Karpas-422 (cell line): Measurements from ENCODE around the gene FRAS1. TPM values are rescaled to one million over a fixed set of nuclear protein-coding genes. Genes with fewer than 3 reads are reported as not detected.
"Not testable (repeated sequence)": the region's sequence is repeated elsewhere in the genome, so short reads cannot be mapped to it uniquely, and the experiment has no call there.

Source experiments
- DNase-seq: peaks from one replicate; pipeline ENCODE4 v3.0.0-alpha.2; 2015
- H2AFZ ChIP-seq: fragments of 200-600 bp; sonication (generic); 2 replicates; pipeline ENCODE4 v1.6.1; 2014; ENCODE audit warnings: antibody characterized with exemption, low read length, mixed read lengths
- H3K27ac ChIP-seq: fragments of 200-600 bp; sonication (generic); 2 replicates; pipeline ENCODE4 v1.5.1; 2014; ENCODE audit warnings: mild to moderate bottlenecking, low read length, moderate library complexity
- H3K27me3 ChIP-seq: fragments of 200-600 bp; sonication (generic); 2 replicates; pipeline ENCODE4 v1.6.1; 2014; ENCODE audit warnings: low read length, mixed read lengths
- H3K36me3 ChIP-seq: fragments of 200-600 bp; sonication (generic); 2 replicates; pipeline ENCODE4 v1.6.1; 2014; ENCODE audit warnings: low read length, mixed read lengths; ENCODE audit not compliant: insufficient read depth
- H3K4me1 ChIP-seq: fragments of 200-600 bp; sonication (generic); 2 replicates; pipeline ENCODE4 v1.6.1; 2014; ENCODE audit warnings: mild to moderate bottlenecking, low read length, mixed read lengths
- H3K4me2 ChIP-seq: fragments of 200-600 bp; sonication (generic); 2 replicates; pipeline ENCODE4 v1.6.1; 2014; ENCODE audit warnings: low read length, low read depth, mild to moderate bottlenecking; ENCODE audit not compliant: poor library complexity, severe bottlenecking
- H3K4me3 ChIP-seq: fragments of 200-600 bp; sonication (generic); 2 replicates; pipeline ENCODE4 v1.5.1; 2014; ENCODE audit warnings: mild to moderate bottlenecking, antibody characterized with exemption, low read length, mixed read lengths
- H3K79me2 ChIP-seq: fragments of 200-600 bp; sonication (generic); 2 replicates; pipeline ENCODE4 v1.6.1; 2014; ENCODE audit warnings: mild to moderate bottlenecking, low read length, mixed read lengths
- H3K9ac ChIP-seq: fragments of 200-600 bp; sonication (generic); 2 replicates; pipeline ENCODE4 v1.6.0; 2014; ENCODE audit warnings: low read length
- H3K9me2 ChIP-seq: fragments of 200-600 bp; sonication (generic), shearing (Covaris generic); replicated peaks from 2 replicates; pipeline ENCODE4 v1.6.0; 2014; ENCODE audit warnings: mild to moderate bottlenecking, low read length, moderate library complexity; ENCODE audit not compliant: insufficient read depth
- H3K9me3 ChIP-seq: fragments of 300-700, 200-600 bp; sonication (generic); 2 replicates; pipeline ENCODE4 v1.6.1; 2014; ENCODE audit warnings: low read length, mixed read lengths
- H4K20me1 ChIP-seq: fragments of 200-600 bp; sonication (generic); 2 replicates; pipeline ENCODE4 v1.6.1; 2014; ENCODE audit warnings: mild to moderate bottlenecking, antibody characterized with exemption, low read length, low read depth; ENCODE audit not compliant: insufficient read depth
- total RNA-seq: library from RNA; depleted of rRNA; stranded (reverse); fragments of >200 nt; shearing (Covaris generic); gene quantifications from 2 replicates; pipeline ENCODE4 v1.2.3, GENCODE V29; 2014; ENCODE audit warnings: low replicate concordance

FRAS1 gene
- total RNA-seq, 1 experiment from 2014 or later = not detected

DNA sequence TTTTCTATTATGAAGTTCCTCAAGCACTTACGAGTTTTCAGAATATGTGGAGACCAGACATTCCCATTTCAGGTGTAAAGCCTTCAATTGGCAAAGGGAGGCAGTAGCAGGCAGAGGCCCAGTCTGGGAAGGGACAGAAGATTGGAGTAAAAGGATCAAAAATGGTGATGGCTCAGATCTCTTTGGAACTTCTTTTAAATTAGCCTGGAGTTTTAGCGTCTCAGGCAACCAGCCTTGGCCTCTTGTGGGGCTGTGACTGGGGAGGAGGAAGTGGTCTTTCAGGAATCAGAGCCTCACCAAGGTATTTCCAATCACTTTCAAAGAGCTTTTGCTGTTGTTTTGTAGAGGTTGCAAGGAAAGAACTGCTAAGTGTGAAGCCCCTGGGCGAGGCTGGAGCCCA lies 239.1 kb downstream of the FRAS1 start:
- Histone ChIP-seq H3K36me3 (no peaks in the 10 kb centered on the region), H3K4me1 (no peaks in the 10 kb centered on the region), H3K9me3 (no peaks in the 10 kb centered on the region), H3K27ac (no peak overlapping the region), H3K4me2 (no peak overlapping the region), H3K79me2 (no peaks in the 10 kb centered on the region), H2AFZ (no peak overlapping the region), H4K20me1 (no peaks in the 10 kb centered on the region), H3K4me3 (no peak overlapping the region), H3K9ac (no peak overlapping the region), H3K9me2 (no peaks in the 10 kb centered on the region), H3K27me3 (no peaks in the 10 kb centered on the region)
- DNase-seq = no peak

DNA sequence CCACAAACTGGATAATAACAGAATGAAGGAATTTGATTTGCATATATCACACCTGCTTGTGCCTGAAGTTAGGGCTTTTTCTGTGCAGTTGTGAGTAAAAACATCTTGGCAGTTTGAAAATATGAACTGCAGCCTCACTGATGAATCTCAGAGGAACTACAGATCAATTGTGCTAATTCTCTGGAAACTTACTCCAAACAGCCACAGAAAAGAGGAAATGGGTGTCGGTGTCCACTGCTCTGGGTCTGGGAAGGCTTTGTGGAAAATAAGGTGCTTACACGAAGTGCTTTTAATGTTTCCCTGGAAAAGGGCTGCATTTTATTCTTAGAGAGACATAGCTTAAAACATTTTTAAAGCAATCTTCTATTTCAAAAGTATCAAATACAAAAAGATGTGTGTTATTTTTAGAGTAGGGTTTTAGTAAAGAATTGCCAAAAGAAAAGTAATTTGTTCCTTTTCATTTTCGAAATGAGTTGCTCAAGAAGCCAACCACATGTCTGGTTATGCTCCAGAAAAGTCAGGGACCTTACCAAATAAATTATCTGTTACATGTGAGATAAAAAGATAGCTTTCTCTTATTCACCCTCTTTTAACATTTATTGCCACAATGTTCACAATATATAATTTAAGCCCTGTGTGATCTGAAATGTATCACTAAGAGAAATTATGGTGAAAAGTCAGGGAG lies 240.1 kb downstream of the FRAS1 start:
- DNase-seq = no peak
- no peak overlapping the region for H3K9ac ChIP-seq

DNA sequence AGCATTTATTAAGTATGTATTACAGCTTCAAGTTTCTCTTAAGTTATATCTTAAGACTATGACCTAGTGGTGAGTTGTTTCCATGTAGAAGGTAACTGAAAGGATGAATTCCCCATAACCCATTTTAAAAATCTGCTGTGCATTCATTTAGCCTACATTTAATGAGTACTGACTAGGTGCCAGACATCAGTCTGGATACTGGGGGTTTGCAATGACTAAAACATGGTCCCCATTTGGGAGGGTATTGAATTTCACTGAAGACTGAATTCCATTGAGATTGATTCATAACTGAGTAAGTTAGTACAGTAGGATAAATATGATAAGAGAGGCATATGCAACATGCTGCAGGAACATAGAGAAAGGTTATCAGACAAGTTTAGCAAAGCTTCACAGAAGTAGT lies 241.5 kb downstream of the FRAS1 start:
- Histone ChIP-seq H3K79me2 (no peaks in the 10 kb centered on the region), H3K9me2 (no peaks in the 10 kb centered on the region), H3K36me3 (no peaks in the 10 kb centered on the region), H3K9ac (no peak overlapping the region), H2AFZ (no peak overlapping the region), H3K9me3 (no peaks in the 10 kb centered on the region), H3K27me3 (no peaks in the 10 kb centered on the region), H3K4me3 (no peak overlapping the region), H3K27ac (no peak overlapping the region), H3K4me1 (no peaks in the 10 kb centered on the region), H3K4me2 (no peak overlapping the region), H4K20me1 (no peaks in the 10 kb centered on the region)
- no peak for DNase-seq

More for the DNA sequence above, 240.1 kb downstream of the FRAS1 start:
- Histone ChIP-seq H4K20me1 (no peaks in the 10 kb centered on the region), H3K27ac (no peak overlapping the region), H3K9me3 (no peaks in the 10 kb centered on the region), H3K4me2 (no peak overlapping the region), H2AFZ (no peak overlapping the region), H3K9me2 (no peaks in the 10 kb centered on the region), H3K36me3 (no peaks in the 10 kb centered on the region), H3K79me2 (no peaks in the 10 kb centered on the region), H3K27me3 (no peaks in the 10 kb centered on the region), H3K4me3 (no peak overlapping the region), H3K4me1 (no peaks in the 10 kb centered on the region)

DNA sequence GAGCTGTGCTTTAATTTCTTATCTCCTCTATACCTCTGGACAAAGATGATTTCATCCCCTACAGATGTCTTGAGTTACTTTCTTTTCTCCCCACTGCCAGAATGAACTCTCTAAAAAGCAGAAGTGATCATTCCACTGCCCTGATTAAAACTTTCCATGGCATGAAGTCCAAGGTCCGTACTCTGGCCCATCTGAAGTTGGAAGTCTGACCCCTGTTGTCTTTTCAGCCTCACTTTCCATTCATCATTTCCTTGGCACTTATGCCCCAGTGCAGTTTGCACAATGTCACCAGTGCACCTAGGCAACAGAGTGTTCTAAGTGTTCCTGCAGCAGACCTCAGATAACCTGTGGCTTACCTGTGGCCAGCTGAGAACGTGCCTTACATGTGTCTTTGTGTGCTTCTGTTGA lies 242.4 kb downstream of the FRAS1 start:
- Histone ChIP-seq H3K9ac (no peak overlapping the region), H2AFZ (no peak overlapping the region), H3K9me3 (no peaks in the 10 kb centered on the region), H3K4me3 (no peak overlapping the region), H3K79me2 (no peaks in the 10 kb centered on the region), H3K36me3 (no peaks in the 10 kb centered on the region), H3K27me3 (no peaks in the 10 kb centered on the region), H3K9me2 (no peaks in the 10 kb centered on the region), H3K4me1 (no peaks in the 10 kb centered on the region), H3K27ac (no peak overlapping the region), H4K20me1 (no peaks in the 10 kb centered on the region), H3K4me2 (no peak overlapping the region)
- DNase-seq = no peak

DNA sequence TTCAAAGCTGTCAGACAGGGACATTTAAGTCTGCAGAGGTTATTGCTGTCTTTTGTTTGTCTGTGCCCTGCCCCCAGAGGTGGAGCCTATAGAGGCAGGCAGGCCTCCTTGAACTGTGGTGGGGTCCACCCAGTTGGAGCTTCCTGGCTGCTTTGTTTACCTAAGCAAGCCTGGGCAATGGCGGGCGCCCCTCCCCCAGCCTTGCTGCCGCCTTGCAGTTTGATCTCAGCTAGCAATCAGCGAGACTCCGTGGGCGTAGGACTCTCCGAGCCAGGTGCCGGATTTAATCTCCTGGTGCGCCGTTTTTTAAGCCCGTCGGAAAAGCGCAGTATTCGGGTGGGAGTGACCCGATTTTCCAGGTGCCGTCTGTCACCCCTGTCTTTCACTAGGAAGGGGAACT lies 250.1 kb downstream of the FRAS1 start:
- not testable (repeated sequence) for H3K36me3 ChIP-seq, H4K20me1 ChIP-seq, H3K9me3 ChIP-seq, H3K9me2 ChIP-seq, H3K9ac ChIP-seq, H3K4me1 ChIP-seq, H2AFZ ChIP-seq, H3K27ac ChIP-seq, H3K4me3 ChIP-seq, H3K4me2 ChIP-seq, DNase-seq, H3K79me2 ChIP-seq, H3K27me3 ChIP-seq

DNA sequence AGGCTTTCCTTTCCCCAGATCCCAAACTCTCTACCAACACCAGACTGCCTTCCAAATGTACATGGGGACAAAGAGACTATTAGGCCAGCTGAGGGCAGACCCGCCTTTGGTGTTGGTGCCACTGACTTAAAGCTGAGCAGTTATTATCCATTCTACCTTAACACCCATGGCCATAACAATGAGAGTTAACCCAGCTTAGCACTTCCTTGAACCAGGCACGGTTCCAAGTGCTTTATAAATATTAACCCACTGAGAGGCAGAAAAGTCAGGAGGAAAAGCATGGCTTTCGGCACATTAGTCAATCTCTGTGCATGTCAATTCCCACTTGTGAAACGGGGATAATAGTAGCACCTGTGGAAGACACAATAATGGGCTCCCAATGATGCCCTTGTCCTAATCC lies 251.4 kb downstream of the FRAS1 start:
- no peak for DNase-seq
- no peaks in the 10 kb centered on the region for H3K36me3 ChIP-seq
- no peaks in the 10 kb centered on the region for H3K4me1 ChIP-seq

DNA sequence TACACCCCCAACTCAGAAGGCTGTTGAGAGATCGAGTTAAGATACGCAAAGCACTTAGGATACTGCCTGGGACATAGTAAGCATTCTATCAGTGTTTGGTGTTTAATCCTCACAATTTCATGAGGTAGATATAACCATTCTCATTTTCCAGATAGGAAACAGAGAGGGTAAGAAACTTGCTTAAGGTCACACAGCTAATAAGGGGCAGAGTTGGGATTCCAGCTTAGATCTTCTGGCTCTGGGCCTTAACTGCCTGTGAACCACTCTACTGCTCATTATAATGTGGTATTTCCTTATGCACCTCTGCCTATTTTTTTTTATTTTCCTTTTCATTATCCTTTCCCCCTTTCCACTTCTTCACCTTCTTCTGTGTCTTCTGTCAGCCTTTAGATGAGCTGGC lies 252.2 kb downstream of the FRAS1 start:
- no peaks in the 10 kb centered on the region for H3K36me3 ChIP-seq
- H3K4me1 ChIP-seq = no peaks in the 10 kb centered on the region
- no peak for DNase-seq
- H3K4me3 ChIP-seq = no peak overlapping the region
- no peaks in the 10 kb centered on the region for H4K20me1 ChIP-seq
- no peaks in the 10 kb centered on the region for H3K79me2 ChIP-seq
- no peak overlapping the region for H2AFZ ChIP-seq
- H3K9me3 ChIP-seq = no peaks in the 10 kb centered on the region
- H3K27ac ChIP-seq = no peak overlapping the region
- H3K4me2 ChIP-seq = no peak overlapping the region
- H3K27me3 ChIP-seq = no peaks in the 10 kb centered on the region
- H3K9me2 ChIP-seq = no peaks in the 10 kb centered on the region
- no peak overlapping the region for H3K9ac ChIP-seq

More for the DNA sequence above, 251.4 kb downstream of the FRAS1 start:
- H3K9me2 ChIP-seq = no peaks in the 10 kb centered on the region
- no peak overlapping the region for H3K4me2 ChIP-seq
- no peaks in the 10 kb centered on the region for H3K27me3 ChIP-seq
- no peaks in the 10 kb centered on the region for H3K79me2 ChIP-seq
- H3K9me3 ChIP-seq = no peaks in the 10 kb centered on the region
- no peak overlapping the region for H3K9ac ChIP-seq
- no peak overlapping the region for H2AFZ ChIP-seq
- no peaks in the 10 kb centered on the region for H4K20me1 ChIP-seq
- H3K27ac ChIP-seq = no peak overlapping the region
- H3K4me3 ChIP-seq = no peak overlapping the region

DNA sequence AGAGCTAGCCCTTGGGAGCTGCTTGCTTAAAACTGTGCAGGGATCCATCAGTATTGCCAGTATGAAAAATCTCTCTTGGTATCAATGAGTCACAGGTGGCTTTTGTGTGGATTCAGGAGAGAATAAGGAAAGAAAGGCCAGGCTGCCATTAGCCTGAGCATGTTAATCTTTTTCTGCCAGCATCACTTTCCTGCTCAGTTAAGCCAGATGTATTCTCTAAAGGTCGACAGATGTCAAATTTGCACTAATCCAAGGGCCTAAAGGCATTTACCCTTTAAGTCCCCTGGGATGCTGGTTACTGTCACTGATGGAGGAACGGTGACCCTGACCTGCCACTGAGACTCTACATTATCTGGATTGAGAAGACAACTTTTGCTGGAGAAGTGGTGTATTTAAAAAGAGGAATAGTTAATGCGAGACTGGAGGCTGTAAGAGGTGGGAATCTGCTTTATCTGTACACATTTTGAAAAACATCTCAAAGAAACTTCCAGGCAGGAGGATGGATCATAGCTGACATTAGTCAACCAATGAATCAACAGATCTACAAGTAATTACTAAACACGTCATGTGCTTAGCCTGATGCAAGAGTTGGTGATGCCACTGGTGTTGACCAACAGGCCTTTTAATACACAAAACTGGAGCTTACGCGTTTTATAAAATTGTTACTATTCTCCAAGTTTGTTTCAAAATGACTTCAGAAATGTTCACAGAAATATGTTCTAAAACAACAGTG lies 253.1 kb downstream of the FRAS1 start:
- no peaks in the 10 kb centered on the region for H3K27me3 ChIP-seq
- H3K9me3 ChIP-seq = no peaks in the 10 kb centered on the region
- H3K4me2 ChIP-seq = no peak overlapping the region
- no peaks in the 10 kb centered on the region for H3K9me2 ChIP-seq
- H3K27ac ChIP-seq = no peak overlapping the region
- no peaks in the 10 kb centered on the region for H3K79me2 ChIP-seq
- no peak overlapping the region for H3K4me3 ChIP-seq
- no peaks in the 10 kb centered on the region for H3K36me3 ChIP-seq
- DNase-seq = no peak
- H3K9ac ChIP-seq = no peak overlapping the region
- H2AFZ ChIP-seq = no peak overlapping the region
- H3K4me1 ChIP-seq = no peaks in the 10 kb centered on the region
- no peaks in the 10 kb centered on the region for H4K20me1 ChIP-seq
